NB4 (cell line): ENCODE results near the gene FHL3.

ENCODE experiments used
- DNase-seq: peaks from one replicate; pipeline ENCODE4 v3.0.0; 2010; ENCODE audit warnings: low read depth
- H3K4me3 ChIP-seq: one replicate; pipeline ENCODE4 v1.5.1; 2011; ENCODE audit warnings: mild to moderate bottlenecking, low read depth, low read length, moderate library complexity
- MAX ChIP-seq: IDR thresholded peaks from 2 replicates; pipeline ENCODE4 v1.6.1; 2011; ENCODE audit warnings: low read depth, low read length
- MYC ChIP-seq: IDR thresholded peaks from 2 replicates; pipeline ENCODE4 v1.6.1; 2011; ENCODE audit warnings: low read depth, low read length
- POLR2A ChIP-seq: IDR thresholded peaks from 2 replicates; pipeline ENCODE4 v1.6.1; 2011; ENCODE audit warnings: mild to moderate bottlenecking; ENCODE audit not compliant: insufficient read length; ENCODE audit errors: extremely low read depth
- TF ChIP-seq, protein P1 (sequence below): IDR thresholded peaks from one replicate; pipeline ENCODE4 v1.5.1; 2012; ENCODE audit warnings: low read depth, low read length

Gene FHL3

GRCh38 chr1:38031513-38031866, 26.2 kb upstream of the FHL3 start:
- TF ChIP-seq POLR2A (no peak), MYC (no peak)
- TF ChIP-seq, protein P1, sequence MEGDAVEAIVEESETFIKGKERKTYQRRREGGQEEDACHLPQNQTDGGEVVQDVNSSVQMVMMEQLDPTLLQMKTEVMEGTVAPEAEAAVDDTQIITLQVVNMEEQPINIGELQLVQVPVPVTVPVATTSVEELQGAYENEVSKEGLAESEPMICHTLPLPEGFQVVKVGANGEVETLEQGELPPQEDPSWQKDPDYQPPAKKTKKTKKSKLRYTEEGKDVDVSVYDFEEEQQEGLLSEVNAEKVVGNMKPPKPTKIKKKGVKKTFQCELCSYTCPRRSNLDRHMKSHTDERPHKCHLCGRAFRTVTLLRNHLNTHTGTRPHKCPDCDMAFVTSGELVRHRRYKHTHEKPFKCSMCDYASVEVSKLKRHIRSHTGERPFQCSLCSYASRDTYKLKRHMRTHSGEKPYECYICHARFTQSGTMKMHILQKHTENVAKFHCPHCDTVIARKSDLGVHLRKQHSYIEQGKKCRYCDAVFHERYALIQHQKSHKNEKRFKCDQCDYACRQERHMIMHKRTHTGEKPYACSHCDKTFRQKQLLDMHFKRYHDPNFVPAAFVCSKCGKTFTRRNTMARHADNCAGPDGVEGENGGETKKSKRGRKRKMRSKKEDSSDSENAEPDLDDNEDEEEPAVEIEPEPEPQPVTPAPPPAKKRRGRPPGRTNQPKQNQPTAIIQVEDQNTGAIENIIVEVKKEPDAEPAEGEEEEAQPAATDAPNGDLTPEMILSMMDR: no peak
- no peak overlapping the region for H3K4me3 ChIP-seq
- DNase-seq: no peak

GRCh38 chr1:38030596-38031512, 25.5 kb upstream of the FHL3 start:
- TF ChIP-seq POLR2A (no peak), MYC (no peak)
- H3K4me3 ChIP-seq: no peak overlapping the region
- DNase-seq: no peak

GRCh38 chr1:38029685-38030511, 24.6 kb upstream of the FHL3 start:
- TF ChIP-seq MAX (no peak), POLR2A (no peak), MYC (no peak)
- TF ChIP-seq, protein P1: no peak
- H3K4me3 ChIP-seq: no peak overlapping the region
- peak; percentile 46 for DNase-seq

DNA sequence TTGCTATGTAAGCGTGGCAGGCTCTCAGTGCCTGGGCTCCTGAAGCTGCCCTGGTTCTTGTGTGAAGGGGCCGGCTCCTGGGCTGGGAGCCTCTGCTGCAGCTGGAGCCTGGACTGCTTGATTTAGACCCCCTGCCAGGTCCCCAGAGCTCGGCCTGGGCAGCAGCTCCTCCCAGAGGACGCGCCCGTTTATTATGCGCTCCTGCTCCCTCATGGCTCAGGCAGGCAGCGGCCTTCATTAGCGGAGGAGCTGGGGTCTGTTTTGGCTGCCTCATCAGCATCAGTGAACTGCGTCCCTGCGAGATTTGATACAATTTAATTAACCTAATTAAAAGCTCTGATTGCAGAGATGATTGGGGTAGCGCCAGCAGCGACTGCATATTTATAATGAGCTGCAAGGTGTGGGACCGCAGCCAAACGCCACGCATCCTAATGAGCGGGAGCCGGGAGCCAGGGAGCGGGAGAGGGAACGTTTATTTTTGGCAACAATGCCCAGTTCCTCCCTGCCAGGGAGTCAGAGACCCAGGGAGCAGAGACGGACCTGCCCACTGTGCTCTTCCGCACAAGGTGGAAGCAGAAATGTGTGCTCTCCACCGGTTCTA, 23.9 kb upstream of the FHL3 start:
- TF ChIP-seq MAX (no peak), POLR2A (no peak), MYC (no peak)
- TF ChIP-seq, protein P1: no peak
- DNase-seq: peak; percentile 38
- no peak overlapping the region for H3K4me3 ChIP-seq

DNA sequence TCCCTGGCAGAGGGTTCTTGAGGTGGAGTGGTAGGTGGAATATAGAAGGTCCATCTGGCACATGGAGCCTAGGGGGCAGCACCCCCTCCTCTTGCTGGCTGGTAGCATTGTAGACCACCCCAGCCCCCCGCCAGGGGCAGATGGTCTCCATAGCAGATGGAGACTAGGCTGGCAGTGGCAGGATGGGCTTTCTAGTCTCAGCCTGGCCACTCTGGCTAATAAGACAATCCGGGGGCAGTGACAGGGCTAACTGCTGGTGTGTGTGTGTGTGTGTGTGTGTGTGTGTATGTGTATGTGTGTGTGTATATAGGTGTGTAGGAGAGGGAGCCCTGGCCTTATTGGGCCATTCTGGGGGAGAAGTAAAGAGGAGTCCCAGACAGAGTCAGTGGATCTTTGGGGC, 23.4 kb upstream of the FHL3 start:
- no peak overlapping the region for H3K4me3 ChIP-seq
- DNase-seq: no peak
- no peak for TF ChIP-seq POLR2A
- TF ChIP-seq, protein P1: no peak
- TF ChIP-seq MAX: no peak
- no peak for TF ChIP-seq MYC

DNA sequence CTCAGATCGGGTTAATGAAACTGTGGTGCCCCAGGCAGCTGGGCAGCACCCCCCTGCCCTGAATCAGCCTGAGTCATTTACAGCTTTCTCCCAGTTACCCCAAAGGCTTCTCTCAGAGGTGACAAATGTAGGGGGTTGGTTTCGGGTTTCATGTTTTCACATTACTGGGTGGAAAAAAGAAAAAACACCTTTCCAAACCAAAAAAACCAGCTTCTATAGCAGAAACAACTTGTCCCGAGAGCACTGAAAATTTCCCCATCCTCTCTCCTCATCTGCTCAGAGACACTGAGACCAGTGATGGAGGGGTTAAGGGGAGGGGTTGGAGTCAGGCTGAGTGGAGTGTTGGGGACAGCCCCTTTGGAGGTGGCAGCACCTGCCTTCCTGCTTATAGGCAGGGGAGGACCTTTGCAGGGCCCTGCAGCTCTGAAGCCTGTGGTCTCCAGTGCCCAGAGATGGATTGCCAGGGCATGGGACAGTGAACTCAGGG, 22.8 kb upstream of the FHL3 start:
- TF ChIP-seq MYC: no peak
- TF ChIP-seq, protein P1: no peak
- no peak for TF ChIP-seq POLR2A
- TF ChIP-seq MAX: no peak
- DNase-seq: no peak
- H3K4me3 ChIP-seq: no peak overlapping the region
